HepG2 (cell line): Measurements from ENCODE around the gene GP2. TPM values are rescaled to one million over a fixed set of nuclear protein-coding genes. Genes with fewer than 3 reads are reported as not detected.
A peak's percentile ranks its signal among the peaks of the same experiment; 100 is the strongest.

Experiments used
- ATAC-seq: fragments of 200-7000 bp; cut with Tn5 transposase; 3 replicates; pipeline ENCODE4 v1.9.1; 2020; ENCODE audit warnings: mild to moderate bottlenecking, moderate library complexity
- BruUV-seq: library from RNA; stranded (reverse); fragments of 400-500 nt; replicated peaks from 2 replicates; lab custom pipeline; 2021; lab: Mats Ljungman, UMichigan
- CTCF ChIA-PET: fragments of 300-600 bp; formaldehyde crosslinking; extraction: SDS; loops from one replicate; lab custom pipeline; 2021; ENCODE audit warnings: low total read pairs, inconsistent platforms, low intra/inter-chr PET ratio; lab: Yijun Ruan, JAX
- POLR2A ChIA-PET: fragments of 350-600 bp; sonication (Branson Sonifier 250); formaldehyde crosslinking; loops from one replicate; lab custom pipeline; 2020; ENCODE audit warnings: antibody characterized with exemption, inconsistent platforms; lab: Yijun Ruan, JAX
- DNase-seq: peaks from one replicate; pipeline ENCODE4 v3.0.0-alpha.2; 2015; ENCODE audit warnings: low spot score
- FAIRE-seq: peaks from 3 replicates; lab custom pipeline; 2011; peaks lifted over from hg19 to GRCh38; lab: Jason Lieb, UNC
- H2AFZ ChIP-seq: one replicate; pipeline ENCODE4 v1.6.1; 2011; ENCODE audit warnings: low read length, inconsistent platforms
- H3K27ac ChIP-seq: fragments of 300-600 bp; 3 replicates; pipeline ENCODE4 v1.8.0; 2011; ENCODE audit warnings: mixed run types, mild to moderate bottlenecking, mixed read lengths, low read length, inconsistent platforms; ENCODE audit not compliant: insufficient read depth; ENCODE audit errors: extremely low read length
- H3K27me3 ChIP-seq, 2 experiments: fragments of 200-600 bp in 1 of 2; 2 replicates in 1 of 2; 3 replicates in 1 of 2; pipeline versions ENCODE4 v1.6.0 to v1.8.0; 2011; ENCODE audit warnings: low read length in 2 of 2, mild to moderate bottlenecking in 2 of 2, moderate library complexity in 2 of 2, inconsistent platforms in 1 of 2; ENCODE audit not compliant: insufficient read depth in 2 of 2, control insufficient read depth in 1 of 2
- H3K36me3 ChIP-seq, 2 experiments: fragments of 200-600 bp in 1 of 2; replicated peaks in 1 of 2; 2 replicates in 1 of 2; 3 replicates in 1 of 2; pipeline versions ENCODE4 v1.5.1 to v1.8.0; 2011; ENCODE audit warnings: low read length in 2 of 2, inconsistent platforms in 1 of 2; ENCODE audit not compliant: insufficient read depth in 2 of 2, control insufficient read depth in 1 of 2
- H3K4me1 ChIP-seq: 2 replicates; pipeline ENCODE4 v1.5.1; 2012; ENCODE audit warnings: low read length, inconsistent platforms; ENCODE audit not compliant: insufficient read depth
- H3K4me2 ChIP-seq: 2 replicates; pipeline ENCODE4 v1.6.0; 2011; ENCODE audit warnings: low read depth, low read length, inconsistent platforms
- H3K4me3 ChIP-seq, 3 experiments: fragments of 200-600 bp in 1 of 3; sonication (generic), shearing (Covaris generic) in 1 of 3; replicated peaks in 1 of 3; 2 replicates each; pipeline ENCODE4 v1.5.1; 2011 to 2016; ENCODE audit warnings: low read length in 3 of 3, inconsistent platforms in 2 of 3, low read depth in 2 of 3, mild to moderate bottlenecking in 2 of 3, control low read depth in 1 of 3, mixed read lengths in 1 of 3; ENCODE audit not compliant: insufficient read depth in 1 of 3
- H3K79me2 ChIP-seq: one replicate; pipeline ENCODE4 v1.6.1; 2011; ENCODE audit warnings: low read length, inconsistent platforms; ENCODE audit not compliant: insufficient read depth
- H3K9ac ChIP-seq: 2 replicates; pipeline ENCODE4 v1.6.0; 2011; ENCODE audit warnings: mild to moderate bottlenecking, low read depth, low read length, inconsistent platforms; ENCODE audit not compliant: insufficient read depth
- H3K9me3 ChIP-seq: 2 replicates; pipeline ENCODE4 v1.5.1; 2012; ENCODE audit warnings: mild to moderate bottlenecking, low read length
- H4K20me1 ChIP-seq: 2 replicates; pipeline ENCODE4 v1.6.0; 2011; ENCODE audit warnings: inconsistent platforms, mild to moderate bottlenecking, low read length, moderate library complexity; ENCODE audit not compliant: insufficient read depth
- ELF4 ChIP-seq: sonication (generic); formaldehyde crosslinking; IDR thresholded peaks from 2 replicates; pipeline ENCODE4 v1.5.0; 2020; ENCODE audit warnings: missing genetic modification reagents, mild to moderate bottlenecking, moderate library complexity, borderline replicate concordance
- SAP130 ChIP-seq: IDR thresholded peaks from 2 replicates; pipeline ENCODE4 v1.6.1; 2016; ENCODE audit warnings: low read depth
- STAG1 ChIP-seq: sonication (generic); formaldehyde crosslinking; IDR thresholded peaks from 2 replicates; pipeline ENCODE4 v1.4.0; 2020; ENCODE audit warnings: missing genetic modification reagents
- ZNF318 ChIP-seq: sonication (generic); formaldehyde crosslinking; IDR thresholded peaks from 2 replicates; pipeline ENCODE4 v1.4.0; 2020; ENCODE audit warnings: mild to moderate bottlenecking, missing genetic modification reagents
- ZNF574 ChIP-seq: sonication (generic); formaldehyde crosslinking; IDR thresholded peaks from 2 replicates; pipeline ENCODE4 v1.4.0; 2020; ENCODE audit warnings: missing genetic modification reagents
- WGBS: methylation state at CpG from one replicate; pipeline ENCODE4 v1.1.6; 2017; ENCODE audit warnings: low lambda C conversion rate; 5-methylcytosine and 5-hydroxymethylcytosine counted together
- in situ Hi-C: cut with HindIII; loops from 2 replicates; pipeline ENCODE4 v1.10.0; 2017; ENCODE audit warnings: low pct_unique_long_range_greater_than_20kb; ENCODE audit not compliant: extremely low pct_ligation_motif_present
- intact Hi-C: fragments of 100-400 bp; cut with micrococcal nuclease; formaldehyde crosslinking; loops from one replicate; pipeline ENCODE4 v1.10.0; 2022; ENCODE audit not compliant: unreplicated experiment
- polyA plus RNA-seq, 8 experiments: library from polyadenylated mRNA; depleted of rRNA in 3 of 8; stranded (reverse) in 7 of 8; unstranded in 1 of 8; fragments of >200 nt; fragmentation: Illumina TruSeq in 4 of 8; extraction: Trizol in 4 of 8; gene quantifications; 2 replicates each; pipeline versions ENCODE4 v1.2.1 to v1.2.3, GENCODE V29; 2011 to 2016; ENCODE audit warnings: low read depth in 4 of 8, missing spikeins in 1 of 8, mixed read lengths in 1 of 8; ENCODE audit not compliant: insufficient read depth in 1 of 8
- total RNA-seq, 5 experiments: library from RNA; depleted of rRNA; stranded (reverse); fragments of >200 nt; fragmentation: Illumina TruSeq; extraction: Trizol; gene quantifications; 2 replicates each; pipeline ENCODE4 v1.2.3, GENCODE V29; 2016; ENCODE audit warnings: low read depth in 1 of 5
- TF ChIP-seq, protein P1 (sequence below): sonication (generic); formaldehyde crosslinking; IDR thresholded peaks from 2 replicates; pipeline ENCODE4 v1.5.0; 2020; ENCODE audit warnings: mild to moderate bottlenecking, missing genetic modification reagents, moderate library complexity

The GP2 gene
- total and polyA plus RNA-seq, 2 of the 13 experiments (the other 11 are each of a cell fraction or from before 2014, with no cell fraction given) = 0.15 to 0.69 TPM

DNA sequence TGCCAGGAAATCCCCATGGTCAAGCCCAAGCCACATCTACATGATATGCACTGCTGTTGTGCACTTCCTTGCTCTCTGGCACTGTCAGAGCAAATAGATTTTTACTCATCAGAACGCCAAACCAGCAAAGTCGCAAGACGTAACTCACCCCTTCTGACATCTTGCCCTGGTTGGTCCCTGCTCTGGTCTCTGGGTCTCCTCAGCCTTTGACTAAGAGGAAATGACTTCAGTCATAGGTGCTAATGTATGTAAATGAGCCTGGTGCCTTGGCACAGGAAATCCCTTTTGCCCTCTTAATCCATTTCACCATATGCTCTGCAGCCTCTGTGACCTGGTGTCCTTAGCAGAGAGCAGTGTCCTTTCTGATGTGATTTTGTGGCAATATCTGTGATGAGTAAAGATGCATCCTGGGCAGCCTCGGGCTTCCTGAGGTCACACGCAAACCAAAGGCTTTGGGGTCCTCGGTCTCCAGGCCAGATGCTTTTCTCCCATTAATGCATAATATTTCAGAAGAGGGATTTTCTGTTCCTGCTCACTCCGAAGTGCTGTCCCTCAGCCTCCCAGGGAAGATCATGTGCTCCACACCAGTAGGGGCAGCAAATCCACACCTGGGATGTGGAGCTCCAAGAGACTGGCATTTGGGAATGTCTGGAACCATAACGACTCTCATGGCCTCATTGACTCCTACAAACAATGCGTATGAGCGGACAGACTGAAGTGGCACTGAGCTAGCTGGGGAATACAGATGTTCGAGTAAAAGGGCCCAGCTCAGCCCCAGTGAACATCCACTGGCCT is 66.9 kb downstream of the GP2 start:
- ATAC-seq (peak; percentile 73), DNase-seq (no peak), FAIRE-seq (no peak)
- Histone ChIP-seq H3K9me3 (no peaks in the 10 kb centered on the region), H3K4me1 (no peaks in the 10 kb centered on the region), H3K27me3 (peaks cover 0 to 13% of the 10 kb centered on the region in 2 experiments; a peak in 2 of 5 replicates), H2AFZ (no peak overlapping the region), H3K9ac (no peak overlapping the region), H3K4me2 (no peak overlapping the region), H3K4me3 (no peak overlapping the region), H3K79me2 (no peaks in the 10 kb centered on the region), H3K27ac (no peak overlapping the region), H4K20me1 (no peaks in the 10 kb centered on the region), H3K36me3 (no peaks in the 10 kb centered on the region)
- in situ Hi-C loops = no loop called here
- WGBS = 18% methylated on average over 11 of the region's 11 CpGs
- peak; percentile 74 for TF ChIP-seq ZNF574
- TF ChIP-seq SAP130 (CRISPR knock-in tag) = no peak
- no peak for TF ChIP-seq ELF4
- peak; percentile 42 for TF ChIP-seq STAG1 (CRISPR knock-in tag)
- TF ChIP-seq, protein P1, sequence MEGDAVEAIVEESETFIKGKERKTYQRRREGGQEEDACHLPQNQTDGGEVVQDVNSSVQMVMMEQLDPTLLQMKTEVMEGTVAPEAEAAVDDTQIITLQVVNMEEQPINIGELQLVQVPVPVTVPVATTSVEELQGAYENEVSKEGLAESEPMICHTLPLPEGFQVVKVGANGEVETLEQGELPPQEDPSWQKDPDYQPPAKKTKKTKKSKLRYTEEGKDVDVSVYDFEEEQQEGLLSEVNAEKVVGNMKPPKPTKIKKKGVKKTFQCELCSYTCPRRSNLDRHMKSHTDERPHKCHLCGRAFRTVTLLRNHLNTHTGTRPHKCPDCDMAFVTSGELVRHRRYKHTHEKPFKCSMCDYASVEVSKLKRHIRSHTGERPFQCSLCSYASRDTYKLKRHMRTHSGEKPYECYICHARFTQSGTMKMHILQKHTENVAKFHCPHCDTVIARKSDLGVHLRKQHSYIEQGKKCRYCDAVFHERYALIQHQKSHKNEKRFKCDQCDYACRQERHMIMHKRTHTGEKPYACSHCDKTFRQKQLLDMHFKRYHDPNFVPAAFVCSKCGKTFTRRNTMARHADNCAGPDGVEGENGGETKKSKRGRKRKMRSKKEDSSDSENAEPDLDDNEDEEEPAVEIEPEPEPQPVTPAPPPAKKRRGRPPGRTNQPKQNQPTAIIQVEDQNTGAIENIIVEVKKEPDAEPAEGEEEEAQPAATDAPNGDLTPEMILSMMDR (CRISPR knock-in tag) = peak; percentile 25; the same call in 1 of the 2 replicates
- 0 out of 2 replicates have a peak, but pooled peaks have one; percentile 30 for TF ChIP-seq ZNF318
- ChIA-PET CTCF (no interaction called here), POLR2A (no interaction called here)
- BruUV-seq = no TSS peak
- intact Hi-C loops = no loop called here
